RPMI8226 (cell line): Measurements from ENCODE around the gene PAFAH1B1.
"Not testable (repeated sequence)": the region's sequence is repeated elsewhere in the genome, so short reads cannot be mapped to it uniquely, and the experiment has no call there.

ENCODE experiments used
- DNase-seq: peaks from one replicate; pipeline ENCODE4 v3.0.0-alpha.2; 2015

PAFAH1B1 gene

GRCh38 chr17:2636169-2636930, 42.9 kb downstream of the PAFAH1B1 start:
- no peak for DNase-seq

DNA sequence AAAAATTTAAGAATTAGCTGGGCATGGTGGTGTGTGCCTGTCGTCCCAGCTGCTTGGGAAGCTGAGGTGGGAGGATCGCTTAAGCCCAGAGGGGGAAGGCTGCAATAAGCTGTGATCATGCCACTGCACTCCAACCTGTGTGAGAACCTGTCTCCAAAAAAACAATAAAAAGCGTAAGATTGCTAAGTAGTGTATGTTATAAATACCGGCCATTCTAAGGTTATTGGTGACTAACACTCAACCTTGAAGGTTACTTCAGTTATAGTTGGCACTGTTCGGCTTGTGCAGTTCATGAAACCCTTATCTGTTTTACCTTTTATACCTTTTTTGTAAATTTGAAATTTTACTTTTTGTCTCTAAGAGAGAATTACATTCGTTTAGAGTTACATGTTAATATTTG, 44.0 kb downstream of the PAFAH1B1 start:
- no peak for DNase-seq

GRCh38 chr17:2644971-2645370, 51.5 kb downstream of the PAFAH1B1 start:
- DNase-seq = no peak

DNA sequence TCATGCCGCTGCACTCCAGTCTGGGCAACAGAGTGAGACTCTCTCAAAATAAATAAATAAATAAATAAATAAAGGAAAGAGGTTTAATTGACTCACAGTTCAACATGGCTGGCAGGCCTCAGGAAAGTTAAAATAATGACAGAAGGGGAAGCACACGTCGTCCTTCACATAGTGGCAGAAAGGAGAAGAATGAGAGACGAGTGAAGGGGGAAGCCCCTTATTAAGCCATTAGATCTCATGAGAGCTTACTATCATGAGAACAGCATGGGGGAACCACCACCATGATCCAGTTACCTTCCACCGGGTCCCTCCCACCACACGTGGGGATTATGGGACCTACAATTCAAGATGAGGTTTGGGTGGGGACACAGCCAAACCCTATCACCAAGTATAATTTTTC, 54.5 kb downstream of the PAFAH1B1 start:
- no peak for DNase-seq

- DNase-seq = no peak
Observed at GRCh38 chr17:2649191-2649590, 55.7 kb downstream of the PAFAH1B1 start.

DNA sequence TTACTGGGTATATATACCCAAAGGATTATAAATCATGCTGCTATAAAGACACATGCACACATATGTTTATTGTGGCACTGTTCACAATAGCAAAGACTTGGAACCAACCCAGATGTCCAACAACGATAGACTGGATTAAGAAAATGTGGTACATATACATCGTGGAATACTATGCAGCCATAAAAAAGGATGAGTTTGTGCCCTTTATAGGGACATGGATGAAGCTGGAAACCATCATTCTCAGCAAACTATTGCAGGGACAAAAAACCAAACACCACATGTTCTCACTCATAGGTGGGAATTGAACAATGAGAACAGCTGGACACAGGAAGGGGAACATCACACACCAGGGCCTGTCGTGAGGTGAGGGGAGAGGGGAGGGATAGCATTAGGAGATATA, 59.5 kb downstream of the PAFAH1B1 start:
- not testable (repeated sequence) for DNase-seq

DNA sequence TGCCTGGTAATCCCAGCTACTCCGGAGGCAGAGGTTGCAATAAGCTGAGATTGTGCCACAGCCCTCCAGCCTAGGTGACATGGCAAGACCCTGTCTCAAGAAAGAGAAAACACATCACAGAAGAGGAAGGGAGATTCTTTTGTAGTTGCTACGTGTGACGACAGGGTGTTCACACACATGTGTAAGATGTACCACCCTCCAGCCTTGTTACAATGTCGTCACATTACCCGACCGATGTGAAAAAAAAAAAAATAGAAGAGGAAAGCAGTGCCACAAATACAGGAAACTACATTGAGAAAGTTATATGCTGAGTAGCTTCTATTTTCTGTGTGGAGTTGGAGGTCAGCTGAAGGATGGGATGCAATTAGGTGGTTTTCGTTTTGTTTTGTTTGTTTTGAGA, 62.1 kb downstream of the PAFAH1B1 start:
- no peak for DNase-seq

DNA sequence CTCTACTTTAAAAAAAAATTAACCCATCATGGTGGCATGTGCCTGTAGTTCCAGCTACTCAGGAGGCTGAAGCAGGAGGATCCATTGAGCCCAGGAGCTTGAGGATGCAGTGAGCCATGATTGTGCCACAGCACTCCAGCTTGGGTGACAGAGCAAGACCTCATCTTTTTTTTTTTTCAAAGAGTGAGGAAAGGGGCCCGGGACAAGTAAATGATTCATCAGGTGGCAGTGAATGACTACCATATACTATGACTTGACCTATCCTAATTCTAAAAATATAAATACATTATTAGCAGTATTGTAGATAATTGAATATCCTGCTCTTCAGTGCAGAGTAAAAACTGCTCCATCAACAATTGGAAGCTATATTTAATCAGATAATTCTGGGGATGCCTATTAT, 62.8 kb downstream of the PAFAH1B1 start:
- DNase-seq = no peak

- DNase-seq = not testable (repeated sequence)
Observed at GRCh38 chr17:2659337-2659736, 65.9 kb downstream of the PAFAH1B1 start.

DNA sequence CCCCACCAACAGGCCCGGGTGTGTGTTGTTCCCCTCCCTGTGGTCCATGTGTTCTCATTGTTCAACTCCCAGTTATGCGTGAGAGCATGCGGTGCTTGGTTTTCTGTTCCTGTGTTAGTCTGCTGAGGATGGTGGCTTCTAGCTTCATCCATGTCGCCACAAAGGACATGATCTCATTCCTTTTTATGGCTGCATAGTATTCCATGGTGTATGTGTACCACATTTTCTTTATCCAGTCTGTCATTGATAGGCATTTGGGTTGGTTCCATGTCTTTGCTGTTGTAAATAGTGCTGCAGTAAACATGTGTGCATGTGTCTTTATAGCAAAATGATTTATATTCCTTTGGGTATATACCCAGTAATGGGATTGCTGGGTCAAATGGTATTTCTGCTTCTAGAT, 67.0 kb downstream of the PAFAH1B1 start:
- not testable (repeated sequence) for DNase-seq

- no peak for DNase-seq
Observed at GRCh38 chr17:2672026-2672425, 78.6 kb downstream of the PAFAH1B1 start.

DNA sequence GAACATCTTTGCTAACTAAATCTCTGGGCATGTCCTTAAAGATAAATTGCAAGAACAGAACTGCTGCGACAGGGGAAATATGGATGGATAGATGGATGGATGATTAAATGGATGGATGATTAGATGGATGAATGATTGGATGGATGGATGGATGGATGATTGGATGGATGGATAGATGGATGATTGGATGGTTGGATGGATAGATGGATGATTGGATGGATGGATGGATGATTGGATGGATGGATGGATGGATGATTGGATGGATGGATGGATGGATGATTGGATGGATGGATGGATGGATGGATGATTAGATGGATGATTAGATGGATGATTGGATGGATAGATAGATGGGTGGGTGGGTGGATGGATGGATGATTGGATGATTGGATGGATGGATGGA, 85.8 kb downstream of the PAFAH1B1 start:
- DNase-seq = not testable (repeated sequence)

DNA sequence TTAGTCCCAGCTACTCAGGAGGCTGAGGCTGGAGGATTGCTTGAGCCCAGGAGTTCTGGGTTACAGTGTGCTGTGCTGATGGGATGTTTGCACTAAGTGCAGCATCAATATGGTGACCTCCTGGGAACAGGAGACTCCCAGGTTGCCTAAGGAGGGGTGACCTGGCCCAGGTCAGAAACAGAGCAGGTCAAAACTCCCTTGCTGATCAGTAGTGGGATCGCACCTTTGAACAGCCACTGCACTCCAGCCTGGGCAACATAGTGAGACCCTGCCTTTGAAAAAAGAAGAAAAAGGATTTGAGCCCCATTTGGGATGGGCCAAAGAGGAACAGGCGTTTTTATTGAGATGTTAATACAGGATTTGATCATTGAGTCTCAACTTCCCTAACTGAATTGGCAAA, 87.5 kb downstream of the PAFAH1B1 start:
- DNase-seq = no peak

GRCh38 chr17:2681650-2682049, 88.2 kb downstream of the PAFAH1B1 start:
- no peak for DNase-seq

DNA sequence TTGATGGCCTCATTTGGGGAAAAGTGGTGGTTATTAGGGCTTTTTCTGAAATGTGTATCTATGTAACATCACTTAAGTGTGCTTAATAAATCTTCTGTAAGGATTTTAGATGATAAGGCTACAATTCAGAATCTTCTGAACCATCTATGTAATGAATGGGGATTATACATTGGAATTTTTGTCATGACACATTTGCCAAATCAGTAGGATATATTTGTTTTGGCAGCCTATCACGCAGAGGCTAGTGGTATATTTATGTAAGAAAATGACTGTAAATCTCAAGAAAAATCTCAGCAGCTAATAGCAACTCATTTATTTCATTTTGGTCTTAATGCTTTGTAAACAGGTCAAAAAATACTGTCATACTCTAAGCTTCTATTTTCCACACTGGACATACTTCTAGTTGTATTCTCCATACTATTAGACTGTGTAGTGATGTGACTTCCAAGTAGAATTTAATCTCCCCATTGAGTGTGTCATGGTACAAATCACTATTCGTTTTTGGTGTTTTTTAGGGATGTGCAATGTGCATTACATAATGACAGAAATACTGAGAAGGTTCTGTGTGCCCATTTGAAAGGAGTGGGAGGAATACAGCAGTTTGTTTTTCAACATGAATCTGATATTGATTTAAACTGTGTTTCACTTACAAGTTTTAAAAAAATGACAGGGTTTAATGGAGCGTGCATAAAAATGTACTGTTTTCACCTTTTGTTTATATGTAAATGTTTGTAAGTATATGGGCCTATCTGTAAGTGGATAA, 88.9 kb downstream of the PAFAH1B1 start:
- no peak for DNase-seq

- no peak for DNase-seq
Observed at GRCh38 chr17:2683912-2684311, 90.5 kb downstream of the PAFAH1B1 start.

GRCh38 chr17:2684549-2684948, 91.1 kb downstream of the PAFAH1B1 start:
- no peak for DNase-seq

DNA sequence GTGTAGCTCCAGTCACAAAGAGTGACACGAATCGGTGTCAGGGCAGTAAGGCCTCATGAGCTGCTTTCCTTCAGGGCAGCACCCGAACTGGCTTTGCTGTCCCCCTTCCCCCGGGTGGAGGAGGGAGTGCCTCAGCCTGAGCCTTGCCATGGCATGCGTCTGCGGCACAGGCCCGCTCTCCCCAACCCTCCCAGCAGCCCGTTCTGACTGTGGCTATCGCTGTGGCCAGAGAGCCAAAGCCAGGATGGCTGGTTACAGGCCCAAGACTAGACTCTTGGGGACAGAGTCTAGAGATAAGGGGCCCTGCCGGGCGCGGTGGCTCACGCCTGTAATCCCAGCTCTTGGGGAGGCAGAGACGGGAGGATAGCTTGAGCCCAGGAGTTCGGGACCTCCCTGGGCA, 92.2 kb downstream of the PAFAH1B1 start:
- no peak for DNase-seq

DNA sequence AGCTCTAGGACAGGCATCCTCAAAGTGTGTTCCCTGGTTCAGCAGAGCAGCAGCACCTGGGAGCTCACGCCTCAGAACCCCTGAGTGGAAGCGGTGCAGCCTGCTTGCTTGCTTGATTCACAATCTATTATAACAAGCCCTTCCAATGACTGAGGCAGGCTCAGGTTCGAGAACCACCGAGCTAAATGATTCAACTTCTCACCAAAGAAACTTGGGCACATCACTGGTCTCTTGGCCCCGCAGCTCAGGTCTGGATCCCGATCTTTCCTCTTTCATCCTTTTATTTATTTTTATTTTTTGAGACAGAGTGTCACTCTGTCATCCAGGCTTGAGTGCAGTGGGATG, 93.6 kb downstream of the PAFAH1B1 start:
- no peak for DNase-seq

DNA sequence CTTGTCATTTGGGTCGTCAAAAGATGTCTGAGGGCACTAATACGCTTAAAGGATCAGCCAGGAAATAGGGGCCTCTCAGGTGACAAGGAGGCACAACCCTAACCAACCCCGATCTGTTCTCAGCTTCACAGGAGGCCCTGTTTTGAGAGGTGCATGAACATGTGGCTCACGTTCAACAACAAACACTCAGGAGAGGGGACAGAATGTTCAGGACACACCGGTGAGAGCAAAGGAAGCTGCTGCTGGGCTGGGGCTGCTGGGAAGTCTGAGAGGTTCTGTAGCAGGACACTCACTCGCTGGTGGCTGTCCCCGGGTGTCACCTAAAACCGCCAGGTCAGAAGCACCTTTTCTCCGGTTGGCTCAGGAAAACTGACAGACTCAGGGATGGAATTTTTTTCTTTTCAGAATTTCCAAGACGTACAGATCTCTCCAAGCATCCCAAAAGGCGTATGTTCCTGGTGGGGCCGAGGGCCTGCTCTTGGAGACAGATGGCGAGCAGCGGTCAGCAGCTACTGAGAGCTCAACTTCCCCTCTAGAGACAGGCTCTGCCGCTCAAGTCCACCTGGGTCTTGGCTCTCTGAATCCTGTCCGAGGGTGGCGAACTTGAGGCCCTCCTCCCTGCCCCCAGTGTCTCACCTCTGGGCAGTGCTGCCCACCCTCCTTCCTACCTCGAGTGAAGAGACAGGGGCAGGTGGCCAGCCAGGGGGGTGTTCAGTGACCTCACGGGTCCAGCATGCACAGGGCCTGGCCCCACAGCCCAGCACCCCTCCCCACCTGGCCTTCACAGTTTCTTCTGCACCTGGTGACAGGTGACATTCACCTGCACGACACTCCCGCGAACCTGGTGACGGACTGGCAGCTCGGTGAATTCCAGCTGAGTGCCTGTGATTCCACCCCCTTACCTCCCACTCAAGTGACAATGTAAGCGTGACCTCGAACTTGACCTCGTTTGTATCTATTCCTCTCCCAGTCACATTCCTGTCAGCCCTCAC, 95.2 kb downstream of the PAFAH1B1 start:
- DNase-seq = no peak

DNA sequence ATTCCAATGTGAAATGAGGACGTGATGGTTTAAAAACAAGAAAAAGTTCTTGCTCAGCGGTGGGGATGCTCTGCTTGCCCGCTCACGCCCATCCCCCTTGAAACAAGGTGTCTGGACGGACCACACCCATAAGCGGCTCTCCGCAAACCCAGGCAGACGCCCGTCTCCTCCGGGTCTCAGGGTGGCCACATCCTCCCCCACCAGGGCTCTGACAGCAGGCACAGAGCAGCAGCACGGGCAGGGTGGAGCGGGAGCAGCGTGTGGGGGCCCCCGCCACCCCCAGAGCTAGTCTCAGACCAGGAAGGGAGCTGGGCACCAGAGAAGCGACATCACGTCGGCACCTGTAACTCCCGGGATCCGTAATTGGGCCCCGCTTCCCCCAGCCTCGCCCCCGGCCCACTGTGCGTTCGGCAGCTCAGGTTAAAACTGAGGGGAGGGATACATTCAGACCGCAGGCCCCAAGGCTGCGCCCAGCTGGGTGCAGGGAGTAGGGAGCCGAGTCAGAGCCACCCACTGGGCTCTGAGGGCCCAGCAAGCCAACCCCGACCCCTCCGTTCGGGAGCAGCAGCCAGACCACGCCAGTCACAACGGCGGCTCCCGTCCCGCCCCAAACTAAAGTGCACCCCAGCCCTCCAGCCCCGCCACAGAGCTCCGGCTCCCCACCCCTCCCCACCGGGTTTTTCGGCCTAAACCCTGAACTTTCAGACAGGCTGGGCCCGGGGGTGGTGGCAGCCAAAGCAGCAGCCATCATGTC, 96.1 kb downstream of the PAFAH1B1 start:
- DNase-seq = no peak
